ENCODE data around the gene SUSD2. TPM values are rescaled to one million over a fixed set of nuclear protein-coding genes. Genes with fewer than 3 reads are reported as not detected.

The SUSD2 gene
- total and polyA plus RNA-seq, 2 of the 4 experiments (the other 2 are of a cell fraction) = 0.18 to 1.6 TPM

DNA sequence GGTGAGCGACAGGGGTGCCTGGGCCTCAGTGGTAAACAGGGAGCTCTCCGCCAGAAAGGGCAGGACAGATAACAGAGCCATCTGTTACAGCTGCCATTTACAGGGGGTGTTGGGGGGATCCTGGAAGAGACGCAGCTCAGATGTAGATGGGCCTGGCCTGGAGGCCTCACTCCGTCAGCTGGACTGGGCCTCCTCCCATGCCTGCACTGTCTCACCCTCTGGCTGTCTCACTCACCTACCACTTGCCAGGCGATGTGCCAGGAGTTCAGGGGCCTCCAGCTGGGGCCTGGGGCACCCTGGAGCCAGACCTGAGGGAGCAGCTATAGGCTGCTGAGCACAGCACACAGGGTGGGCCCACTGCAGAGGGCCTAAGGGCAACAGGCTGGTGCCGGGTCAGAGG lies 16.3 kb upstream of the SUSD2 start:
- Histone ChIP-seq H3K27me3 (ENCODE audit: control insufficient read depth, insufficient read depth, low read length) (no peaks in the 10 kb centered on the region), H3K14ac (replicated peaks; ENCODE audit: low read depth, low read length) (no peak overlapping the region), H4K8ac (ENCODE audit: low read depth in 2 of 2, low read length in 2 of 2) (no peak overlapping the region), H3K56ac (ENCODE audit: extremely low read depth, insufficient read depth, low read length) (no peak overlapping the region), H3K4me2 (ENCODE audit: low read depth, low read length) (no peak overlapping the region), H2BK15ac (ENCODE audit: low read depth, low read length) (no peak overlapping the region), H4K5ac (ENCODE audit: low read depth, low read length) (no peak overlapping the region), H3K36me3 (ENCODE audit: control insufficient read depth, insufficient read depth, low read length) (peaks cover 53% of the 10 kb centered on the region), H3K9me3 (ENCODE audit: control insufficient read depth, insufficient read depth, low read length) (no peaks in the 10 kb centered on the region), H3K79me1 (ENCODE audit: low read depth in 1 of 2, low read length in 2 of 2) (peaks cover 22 to 72% of the 10 kb centered on the region in 2 experiments), H2AFZ (replicated peaks; ENCODE audit: low read length, poor library complexity) (peak overlapping the region; percentile 63), H2BK120ac (ENCODE audit: low read depth, low read length) (no peak overlapping the region), H2AK5ac (ENCODE audit: low read depth, low read length) (no peak overlapping the region; the same call in 1 of the 2 replicates), H2BK20ac (ENCODE audit: low read depth, low read length) (no peak overlapping the region), H2BK5ac (ENCODE audit: low read depth, low read length, poor library complexity, severe bottlenecking) (no peak overlapping the region), H3K4ac (ENCODE audit: low read depth, low read length) (no peak overlapping the region), H3K4me3 (ENCODE audit: insufficient read depth, low read depth, low read length) (no peak overlapping the region), H3K9me1 (ENCODE audit: insufficient read depth, low read length) (peaks cover 10% of the 10 kb centered on the region; the same call in 1 of the 2 replicates), H4K20me1 (ENCODE audit: insufficient read depth, low read length) (peaks cover 69% of the 10 kb centered on the region), H3K27ac (ENCODE audit: insufficient read depth, low read length) (no peak overlapping the region), H3K9ac (ENCODE audit: low read depth, low read length) (no peak overlapping the region), H3K4me1 (ENCODE audit: control insufficient read depth, insufficient read depth, low read length) (peaks cover 10% of the 10 kb centered on the region; the same call in 1 of the 2 replicates), H3K18ac (ENCODE audit: low read depth, low read length) (no peak overlapping the region), H2AK9ac (replicated peaks; ENCODE audit: low read depth, low read length, poor library complexity) (peak overlapping the region; percentile 84), H3K23ac (ENCODE audit: low read depth, low read length) (no peak overlapping the region), H4K91ac (ENCODE audit: insufficient read depth, low read depth, low read length) (no peak overlapping the region)
- TF ChIP-seq, protein P1, sequence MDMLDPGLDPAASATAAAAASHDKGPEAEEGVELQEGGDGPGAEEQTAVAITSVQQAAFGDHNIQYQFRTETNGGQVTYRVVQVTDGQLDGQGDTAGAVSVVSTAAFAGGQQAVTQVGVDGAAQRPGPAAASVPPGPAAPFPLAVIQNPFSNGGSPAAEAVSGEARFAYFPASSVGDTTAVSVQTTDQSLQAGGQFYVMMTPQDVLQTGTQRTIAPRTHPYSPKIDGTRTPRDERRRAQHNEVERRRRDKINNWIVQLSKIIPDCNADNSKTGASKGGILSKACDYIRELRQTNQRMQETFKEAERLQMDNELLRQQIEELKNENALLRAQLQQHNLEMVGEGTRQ (IDR thresholded peaks at IDR 0.05; ENCODE audit: low read depth, low read length) = no peak
- no peak for TF ChIP-seq RCOR1 (IDR thresholded peaks at IDR 0.05; ENCODE audit: insufficient replicate concordance, low read length)
- TF ChIP-seq RAD21 (IDR thresholded peaks at IDR 0.05; ENCODE audit: low read length) = no peak
- no peak for TF ChIP-seq MXI1 (IDR thresholded peaks at IDR 0.05; ENCODE audit: borderline replicate concordance, low read depth, low read length)
- no peak for TF ChIP-seq FOS (IDR thresholded peaks at IDR 0.05; ENCODE audit: low read depth, low read length)
- TF ChIP-seq CEBPB (IDR thresholded peaks at IDR 0.05; ENCODE audit: low read depth, low read length) = no peak
- TF ChIP-seq, protein P2, sequence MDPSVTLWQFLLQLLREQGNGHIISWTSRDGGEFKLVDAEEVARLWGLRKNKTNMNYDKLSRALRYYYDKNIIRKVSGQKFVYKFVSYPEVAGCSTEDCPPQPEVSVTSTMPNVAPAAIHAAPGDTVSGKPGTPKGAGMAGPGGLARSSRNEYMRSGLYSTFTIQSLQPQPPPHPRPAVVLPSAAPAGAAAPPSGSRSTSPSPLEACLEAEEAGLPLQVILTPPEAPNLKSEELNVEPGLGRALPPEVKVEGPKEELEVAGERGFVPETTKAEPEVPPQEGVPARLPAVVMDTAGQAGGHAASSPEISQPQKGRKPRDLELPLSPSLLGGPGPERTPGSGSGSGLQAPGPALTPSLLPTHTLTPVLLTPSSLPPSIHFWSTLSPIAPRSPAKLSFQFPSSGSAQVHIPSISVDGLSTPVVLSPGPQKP (IDR thresholded peaks at IDR 0.05; ENCODE audit: borderline replicate concordance, low read depth, low read length) = no peak
- no peak for TF ChIP-seq BHLHE40 (IDR thresholded peaks at IDR 0.05; ENCODE audit: low read depth, low read length)
- TF ChIP-seq SMC3 (IDR thresholded peaks at IDR 0.05; ENCODE audit: low read depth, low read length) = no peak
- no peak for TF ChIP-seq MAFK (IDR thresholded peaks at IDR 0.05; ENCODE audit: low read depth, low read length)
- ATAC-seq (ENCODE audit: low read depth) (no peak), DNase-seq (no peak)
- BruUV-seq (replicated peaks) = no TSS peak
- dilution Hi-C loops (cut with HindIII; ENCODE audit: low sequenced_read_pairs, unreplicated experiment) = no loop called here
- 70% methylated on average over 2 of the region's 6 CpGs; no CpG with 5 or more reads in 1 of the 2 experiments for WGBS, 2 experiments (ENCODE audit: extremely low coverage in 2 of 2, insufficient read length in 1 of 2)
- in situ Hi-C loops (cut with MboI; ENCODE audit: low sequenced_read_pairs) = no loop called here
- CTCF ChIA-PET = interaction anchor here (1.2 kb wide), 1 partner anchor 57 kb away, joined by 3 read pairs; no protein-coding TSS in a partner anchor
- POLR2A ChIA-PET (ENCODE audit: unreplicated experiment) = no interaction called here
- intact Hi-C loops (cut with micrococcal nuclease) = no loop called here

Measured in IMR-90 (cell line).